GDM1 (cell line): ENCODE results near the gene RBM19.

ENCODE experiments used
- DNase-seq: peaks from one replicate; lab custom pipeline; 2025; lab: John Stamatoyannopoulos, UW

Gene RBM19

GRCh38 chr12:113988064-113988451 is 21.9 kb upstream of the RBM19 start:
- DNase-seq, result no peak

- no peak for DNase-seq
Observed at GRCh38 chr12:113987261-113988063, 21.3 kb upstream of the RBM19 start.

GRCh38 chr12:113984464-113984863 is 18.3 kb upstream of the RBM19 start:
- no peak for DNase-seq

GRCh38 chr12:113983777-113984448 is 17.8 kb upstream of the RBM19 start:
- no peak for DNase-seq

GRCh38 chr12:113983265-113983664 is 17.1 kb upstream of the RBM19 start:
- no peak for DNase-seq

- DNase-seq, result no peak
Observed at GRCh38 chr12:113981876-113982275, 15.8 kb upstream of the RBM19 start.

GRCh38 chr12:113980537-113981337 is 14.6 kb upstream of the RBM19 start:
- peak; percentile 37 for DNase-seq

GRCh38 chr12:113980054-113980453 is 13.9 kb upstream of the RBM19 start:
- DNase-seq, result no peak

GRCh38 chr12:113978080-113978479 is 12.0 kb upstream of the RBM19 start:
- DNase-seq, result no peak

GRCh38 chr12:113974006-113974405 is 7.9 kb upstream of the RBM19 start:
- DNase-seq, result no peak

- peak; percentile 3 for DNase-seq
Observed at GRCh38 chr12:113973109-113973904, 7.2 kb upstream of the RBM19 start.

- DNase-seq, result no peak
Observed at GRCh38 chr12:113971392-113971791, 5.3 kb upstream of the RBM19 start.

- DNase-seq, result no peak
Observed at GRCh38 chr12:113970211-113970610, 4.1 kb upstream of the RBM19 start.

- DNase-seq, result no peak
Observed at GRCh38 chr12:113967368-113967767, 1.2 kb upstream of the RBM19 start.

- DNase-seq, result no peak
Observed at GRCh38 chr12:113962733-113963132, 3.4 kb downstream of the RBM19 start.

GRCh38 chr12:113961921-113962710 is 4.0 kb downstream of the RBM19 start:
- DNase-seq, result no peak

- DNase-seq, result no peak
Observed at GRCh38 chr12:113960030-113960429, 6.1 kb downstream of the RBM19 start.

- DNase-seq, result no peak
Observed at GRCh38 chr12:113959096-113959495, 7.0 kb downstream of the RBM19 start.

GRCh38 chr12:113958108-113958507 is 8.0 kb downstream of the RBM19 start:
- DNase-seq, result no peak

- no peak for DNase-seq
Observed at GRCh38 chr12:113957627-113958026, 8.5 kb downstream of the RBM19 start.
